Sigmoid colon (tissue), 4 donors: ENCODE data around the gene SRP54.

Experiments used
- EP300 ChIP-seq, 4 donors: sonication (generic); formaldehyde crosslinking; IDR thresholded peaks; one replicate each; pipeline ENCODE4 v1.6.1; 2017; ENCODE audit warnings: antibody characterized with exemption in 4 of 4
- POLR2AphosphoS5 ChIP-seq, 4 donors: sonication (generic); formaldehyde crosslinking; IDR thresholded peaks; one replicate each; pipeline ENCODE4 v1.6.1; 2017; ENCODE audit warnings: antibody characterized with exemption in 4 of 4
- TF ChIP-seq, protein P1 (sequence below), 4 experiments: fragments of 450-650 bp in 3 of 4; fragments of 200-600 bp in 1 of 4; IDR thresholded peaks; one replicate each; pipeline ENCODE4 v1.5.1; 2016 to 2019; ENCODE audit warnings: antibody characterized with exemption in 4 of 4, mild to moderate bottlenecking in 3 of 4, moderate library complexity in 2 of 4

DNA sequence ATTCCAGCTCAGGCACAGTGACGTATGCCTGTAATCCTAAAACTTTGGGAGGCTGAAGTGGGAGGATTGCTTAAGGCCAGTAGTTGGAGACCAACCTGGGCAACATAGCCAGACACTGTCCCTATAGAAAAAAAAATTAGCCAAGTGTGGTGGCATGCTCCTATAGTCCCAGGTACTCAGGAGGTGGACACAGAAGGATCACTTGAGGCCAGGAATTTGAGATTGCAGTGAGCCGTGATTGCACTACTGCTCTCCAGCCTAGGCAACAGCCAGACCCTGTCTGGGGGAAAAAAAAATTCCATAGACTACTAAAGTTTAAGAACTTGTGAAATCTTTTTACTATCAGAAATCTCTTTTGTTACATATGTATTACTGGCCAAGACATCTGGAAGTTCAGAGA, 69.8 kb downstream of the SRP54 start:
- TF ChIP-seq, protein P1, sequence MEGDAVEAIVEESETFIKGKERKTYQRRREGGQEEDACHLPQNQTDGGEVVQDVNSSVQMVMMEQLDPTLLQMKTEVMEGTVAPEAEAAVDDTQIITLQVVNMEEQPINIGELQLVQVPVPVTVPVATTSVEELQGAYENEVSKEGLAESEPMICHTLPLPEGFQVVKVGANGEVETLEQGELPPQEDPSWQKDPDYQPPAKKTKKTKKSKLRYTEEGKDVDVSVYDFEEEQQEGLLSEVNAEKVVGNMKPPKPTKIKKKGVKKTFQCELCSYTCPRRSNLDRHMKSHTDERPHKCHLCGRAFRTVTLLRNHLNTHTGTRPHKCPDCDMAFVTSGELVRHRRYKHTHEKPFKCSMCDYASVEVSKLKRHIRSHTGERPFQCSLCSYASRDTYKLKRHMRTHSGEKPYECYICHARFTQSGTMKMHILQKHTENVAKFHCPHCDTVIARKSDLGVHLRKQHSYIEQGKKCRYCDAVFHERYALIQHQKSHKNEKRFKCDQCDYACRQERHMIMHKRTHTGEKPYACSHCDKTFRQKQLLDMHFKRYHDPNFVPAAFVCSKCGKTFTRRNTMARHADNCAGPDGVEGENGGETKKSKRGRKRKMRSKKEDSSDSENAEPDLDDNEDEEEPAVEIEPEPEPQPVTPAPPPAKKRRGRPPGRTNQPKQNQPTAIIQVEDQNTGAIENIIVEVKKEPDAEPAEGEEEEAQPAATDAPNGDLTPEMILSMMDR (IDR thresholded peaks at IDR 0.05) = no peak
- TF ChIP-seq POLR2AphosphoS5 (IDR thresholded peaks at IDR 0.05) (no peak), EP300 (IDR thresholded peaks at IDR 0.05) (no peak)
